HepG2 (cell line): ENCODE results near the gene ORC2. TPM values are rescaled to one million over a fixed set of nuclear protein-coding genes. Genes with fewer than 3 reads are reported as not detected.

ENCODE experiments used
- ATAC-seq: fragments of 200-7000 bp; cut with Tn5 transposase; 3 replicates; pipeline ENCODE4 v1.9.1; 2020; ENCODE audit warnings: mild to moderate bottlenecking, moderate library complexity
- BruUV-seq: library from RNA; stranded (reverse); fragments of 400-500 nt; replicated peaks from 2 replicates; lab custom pipeline; 2021; lab: Mats Ljungman, UMichigan
- CTCF ChIA-PET: fragments of 300-600 bp; formaldehyde crosslinking; extraction: SDS; loops from one replicate; lab custom pipeline; 2021; ENCODE audit warnings: low total read pairs, inconsistent platforms, low intra/inter-chr PET ratio; lab: Yijun Ruan, JAX
- POLR2A ChIA-PET: fragments of 350-600 bp; sonication (Branson Sonifier 250); formaldehyde crosslinking; loops from one replicate; lab custom pipeline; 2020; ENCODE audit warnings: antibody characterized with exemption, inconsistent platforms; lab: Yijun Ruan, JAX
- DNase-seq: peaks from one replicate; pipeline ENCODE4 v3.0.0-alpha.2; 2015; ENCODE audit warnings: low spot score
- FAIRE-seq: peaks from 3 replicates; lab custom pipeline; 2011; peaks lifted over from hg19 to GRCh38; lab: Jason Lieb, UNC
- H2AFZ ChIP-seq: one replicate; pipeline ENCODE4 v1.6.1; 2011; ENCODE audit warnings: low read length, inconsistent platforms
- H3K27ac ChIP-seq: fragments of 300-600 bp; 3 replicates; pipeline ENCODE4 v1.8.0; 2011; ENCODE audit warnings: mixed run types, mild to moderate bottlenecking, mixed read lengths, low read length, inconsistent platforms; ENCODE audit not compliant: insufficient read depth; ENCODE audit errors: extremely low read length
- H3K27me3 ChIP-seq, 2 experiments: fragments of 200-600 bp in 1 of 2; 2 replicates in 1 of 2; 3 replicates in 1 of 2; pipeline versions ENCODE4 v1.6.0 to v1.8.0; 2011; ENCODE audit warnings: low read length in 2 of 2, mild to moderate bottlenecking in 2 of 2, moderate library complexity in 2 of 2, inconsistent platforms in 1 of 2; ENCODE audit not compliant: insufficient read depth in 2 of 2, control insufficient read depth in 1 of 2
- H3K36me3 ChIP-seq, 2 experiments: fragments of 200-600 bp in 1 of 2; replicated peaks in 1 of 2; 2 replicates in 1 of 2; 3 replicates in 1 of 2; pipeline versions ENCODE4 v1.5.1 to v1.8.0; 2011; ENCODE audit warnings: low read length in 2 of 2, inconsistent platforms in 1 of 2; ENCODE audit not compliant: insufficient read depth in 2 of 2, control insufficient read depth in 1 of 2
- H3K4me1 ChIP-seq: 2 replicates; pipeline ENCODE4 v1.5.1; 2012; ENCODE audit warnings: low read length, inconsistent platforms; ENCODE audit not compliant: insufficient read depth
- H3K4me2 ChIP-seq: 2 replicates; pipeline ENCODE4 v1.6.0; 2011; ENCODE audit warnings: low read depth, low read length, inconsistent platforms
- H3K4me3 ChIP-seq, 3 experiments: fragments of 200-600 bp in 1 of 3; sonication (generic), shearing (Covaris generic) in 1 of 3; replicated peaks in 1 of 3; 2 replicates each; pipeline ENCODE4 v1.5.1; 2011 to 2016; ENCODE audit warnings: low read length in 3 of 3, inconsistent platforms in 2 of 3, low read depth in 2 of 3, mild to moderate bottlenecking in 2 of 3, control low read depth in 1 of 3, mixed read lengths in 1 of 3; ENCODE audit not compliant: insufficient read depth in 1 of 3
- H3K79me2 ChIP-seq: one replicate; pipeline ENCODE4 v1.6.1; 2011; ENCODE audit warnings: low read length, inconsistent platforms; ENCODE audit not compliant: insufficient read depth
- H3K9ac ChIP-seq: 2 replicates; pipeline ENCODE4 v1.6.0; 2011; ENCODE audit warnings: mild to moderate bottlenecking, low read depth, low read length, inconsistent platforms; ENCODE audit not compliant: insufficient read depth
- H3K9me3 ChIP-seq: 2 replicates; pipeline ENCODE4 v1.5.1; 2012; ENCODE audit warnings: mild to moderate bottlenecking, low read length
- H4K20me1 ChIP-seq: 2 replicates; pipeline ENCODE4 v1.6.0; 2011; ENCODE audit warnings: inconsistent platforms, mild to moderate bottlenecking, low read length, moderate library complexity; ENCODE audit not compliant: insufficient read depth
- BRD4 ChIP-seq: sonication (generic); formaldehyde crosslinking; IDR thresholded peaks from 2 replicates; pipeline ENCODE4 v1.4.0; 2020; ENCODE audit warnings: missing genetic modification reagents
- FOXK2 ChIP-seq: fragments of 450-650 bp; IDR thresholded peaks from 2 replicates; pipeline ENCODE4 v1.6.1; 2016
- HHEX ChIP-seq: IDR thresholded peaks from 2 replicates; pipeline ENCODE4 v1.6.1; 2016; ENCODE audit warnings: control low read depth
- KDM5B ChIP-seq: sonication (generic); formaldehyde crosslinking; IDR thresholded peaks from 2 replicates; pipeline ENCODE4 v1.4.0; 2020; ENCODE audit warnings: missing genetic modification reagents, mild to moderate bottlenecking, borderline replicate concordance
- PHB2 ChIP-seq: fragments of 450-650 bp; IDR thresholded peaks from 2 replicates; pipeline ENCODE4 v1.6.1; 2018; ENCODE audit not compliant: partially characterized antibody
- TCF12 ChIP-seq, 2 experiments: fragments of 450-650 bp in 1 of 2; sonication (generic) in 1 of 2; formaldehyde crosslinking in 1 of 2; IDR thresholded peaks; 2 replicates each; pipeline versions ENCODE4 v1.6.1 to v1.8.0; 2017 to 2022; ENCODE audit warnings: antibody characterized with exemption in 1 of 2, mild to moderate bottlenecking in 1 of 2, missing genetic modification reagents in 1 of 2, moderate library complexity in 1 of 2
- TOE1 ChIP-seq: sonication (generic); formaldehyde crosslinking; IDR thresholded peaks from 2 replicates; pipeline ENCODE4 v1.4.0; 2020; ENCODE audit warnings: mild to moderate bottlenecking, missing genetic modification reagents
- ZNF225 ChIP-seq: sonication (generic); formaldehyde crosslinking; IDR thresholded peaks from 2 replicates; pipeline ENCODE4 v1.4.0; 2020; ENCODE audit warnings: mild to moderate bottlenecking, missing genetic modification reagents
- ZNF337 ChIP-seq: sonication (generic); formaldehyde crosslinking; IDR thresholded peaks from 2 replicates; pipeline ENCODE4 v1.5.1; 2020; ENCODE audit warnings: missing genetic modification reagents, low read depth, mild to moderate bottlenecking, borderline replicate concordance
- ZNF567 ChIP-seq: sonication (generic); formaldehyde crosslinking; IDR thresholded peaks from 2 replicates; pipeline ENCODE4 v1.8.1; 2023; ENCODE audit warnings: mild to moderate bottlenecking, missing genetic modification reagents, borderline replicate concordance
- ZNF672 ChIP-seq: sonication (generic); formaldehyde crosslinking; IDR thresholded peaks from 2 replicates; pipeline ENCODE4 v1.8.1; 2022; ENCODE audit warnings: missing genetic modification reagents
- ZNF83 ChIP-seq: sonication (generic); formaldehyde crosslinking; IDR thresholded peaks from 2 replicates; pipeline ENCODE4 v1.4.0; 2020; ENCODE audit warnings: missing genetic modification reagents, mild to moderate bottlenecking, borderline replicate concordance
- ZNF878 ChIP-seq: sonication (generic); formaldehyde crosslinking; IDR thresholded peaks from 2 replicates; pipeline ENCODE4 v1.8.1; 2023; ENCODE audit warnings: mild to moderate bottlenecking, missing genetic modification reagents, moderate library complexity
- ZSCAN22 ChIP-seq: sonication (generic); formaldehyde crosslinking; IDR thresholded peaks from 2 replicates; pipeline ENCODE4 v1.4.0; 2020; ENCODE audit warnings: mild to moderate bottlenecking, missing genetic modification reagents
- WGBS: methylation state at CpG from one replicate; pipeline ENCODE4 v1.1.6; 2017; ENCODE audit warnings: low lambda C conversion rate; 5-methylcytosine and 5-hydroxymethylcytosine counted together
- in situ Hi-C: cut with HindIII; loops from 2 replicates; pipeline ENCODE4 v1.10.0; 2017; ENCODE audit warnings: low pct_unique_long_range_greater_than_20kb; ENCODE audit not compliant: extremely low pct_ligation_motif_present
- intact Hi-C: fragments of 100-400 bp; cut with micrococcal nuclease; formaldehyde crosslinking; loops from one replicate; pipeline ENCODE4 v1.10.0; 2022; ENCODE audit not compliant: unreplicated experiment
- polyA plus RNA-seq, 8 experiments: library from polyadenylated mRNA; depleted of rRNA in 3 of 8; stranded (reverse) in 7 of 8; unstranded in 1 of 8; fragments of >200 nt; fragmentation: Illumina TruSeq in 4 of 8; extraction: Trizol in 4 of 8; gene quantifications; 2 replicates each; pipeline versions ENCODE4 v1.2.1 to v1.2.3, GENCODE V29; 2011 to 2016; ENCODE audit warnings: low read depth in 4 of 8, missing spikeins in 1 of 8, mixed read lengths in 1 of 8; ENCODE audit not compliant: insufficient read depth in 1 of 8
- total RNA-seq, 5 experiments: library from RNA; depleted of rRNA; stranded (reverse); fragments of >200 nt; fragmentation: Illumina TruSeq; extraction: Trizol; gene quantifications; 2 replicates each; pipeline ENCODE4 v1.2.3, GENCODE V29; 2016; ENCODE audit warnings: low read depth in 1 of 5
- TF ChIP-seq, protein P1 (sequence below): sonication (generic); formaldehyde crosslinking; IDR thresholded peaks from 2 replicates; pipeline ENCODE4 v1.4.0; 2020; ENCODE audit warnings: mild to moderate bottlenecking, missing genetic modification reagents
- TF ChIP-seq, protein P2 (sequence below): sonication (generic); formaldehyde crosslinking; IDR thresholded peaks from 2 replicates; pipeline ENCODE4 v1.4.0; 2020; ENCODE audit warnings: missing genetic modification reagents
- TF ChIP-seq, protein P3 (sequence below): sonication (generic); formaldehyde crosslinking; IDR thresholded peaks from 2 replicates; pipeline ENCODE4 v1.9.0; 2021; ENCODE audit warnings: missing genetic modification reagents, borderline replicate concordance
- TF ChIP-seq, protein P4 (sequence below): sonication (generic); formaldehyde crosslinking; IDR thresholded peaks from 2 replicates; pipeline ENCODE4 v1.4.0; 2020; ENCODE audit warnings: mild to moderate bottlenecking, low read depth, missing genetic modification reagents

The ORC2 gene
- total and polyA plus RNA-seq, 2 of the 13 experiments (the other 11 are each of a cell fraction or from before 2014, with no cell fraction given): 19.3 to 73.5 TPM

DNA sequence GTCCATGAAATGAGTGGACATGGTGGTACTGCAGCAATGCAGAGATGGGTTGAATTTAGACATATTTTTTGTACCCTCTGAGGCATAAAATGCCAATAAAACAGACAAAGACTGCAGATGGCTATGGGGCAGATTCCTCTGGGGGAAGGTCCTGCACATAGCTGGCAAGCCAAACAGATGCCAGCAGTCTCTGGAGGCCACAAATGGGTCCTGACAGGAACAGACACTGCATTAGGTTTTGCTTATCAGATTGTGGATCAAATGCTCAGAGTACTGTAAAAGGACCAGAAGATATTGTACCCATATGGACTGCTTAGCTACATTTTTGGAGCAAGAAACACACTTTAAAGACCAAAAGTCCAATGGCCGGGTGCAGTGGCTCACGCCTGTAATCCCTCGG is 40.9 kb upstream of the ORC2 start:
- Histone ChIP-seq H3K4me2 (no peak overlapping the region), H3K79me2 (no peaks in the 10 kb centered on the region), H3K9me3 (no peaks in the 10 kb centered on the region), H3K27ac (no peak overlapping the region), H3K9ac (no peak overlapping the region), H3K27me3 (no peaks in the 10 kb centered on the region), H3K36me3 (peaks cover 2 to 14% of the 10 kb centered on the region in 2 experiments; a peak in 3 of 5 replicates), H4K20me1 (no peaks in the 10 kb centered on the region), H2AFZ (no peak overlapping the region), H3K4me3 (no peak overlapping the region), H3K4me1 (peaks cover 28% of the 10 kb centered on the region)
- WGBS: 98% methylated on average over 3 of the region's 3 CpGs
- intact Hi-C loops (no loop called here), in situ Hi-C loops (no loop called here)
- ATAC-seq (no peak), FAIRE-seq (no peak), DNase-seq (no peak)
- no TSS peak for BruUV-seq
- TF ChIP-seq, protein P1, sequence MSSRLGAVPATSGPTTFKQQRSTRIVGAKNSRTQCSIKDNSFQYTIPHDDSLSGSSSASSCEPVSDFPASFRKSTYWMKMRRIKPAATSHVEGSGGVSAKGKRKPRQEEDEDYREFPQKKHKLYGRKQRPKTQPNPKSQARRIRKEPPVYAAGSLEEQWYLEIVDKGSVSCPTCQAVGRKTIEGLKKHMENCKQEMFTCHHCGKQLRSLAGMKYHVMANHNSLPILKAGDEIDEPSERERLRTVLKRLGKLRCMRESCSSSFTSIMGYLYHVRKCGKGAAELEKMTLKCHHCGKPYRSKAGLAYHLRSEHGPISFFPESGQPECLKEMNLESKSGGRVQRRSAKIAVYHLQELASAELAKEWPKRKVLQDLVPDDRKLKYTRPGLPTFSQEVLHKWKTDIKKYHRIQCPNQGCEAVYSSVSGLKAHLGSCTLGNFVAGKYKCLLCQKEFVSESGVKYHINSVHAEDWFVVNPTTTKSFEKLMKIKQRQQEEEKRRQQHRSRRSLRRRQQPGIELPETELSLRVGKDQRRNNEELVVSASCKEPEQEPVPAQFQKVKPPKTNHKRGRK (CRISPR knock-in tag): no peak
- TF ChIP-seq ZNF225 (CRISPR knock-in tag): no peak
- no peak for TF ChIP-seq ZNF567 (CRISPR knock-in tag)
- TF ChIP-seq, protein P2, sequence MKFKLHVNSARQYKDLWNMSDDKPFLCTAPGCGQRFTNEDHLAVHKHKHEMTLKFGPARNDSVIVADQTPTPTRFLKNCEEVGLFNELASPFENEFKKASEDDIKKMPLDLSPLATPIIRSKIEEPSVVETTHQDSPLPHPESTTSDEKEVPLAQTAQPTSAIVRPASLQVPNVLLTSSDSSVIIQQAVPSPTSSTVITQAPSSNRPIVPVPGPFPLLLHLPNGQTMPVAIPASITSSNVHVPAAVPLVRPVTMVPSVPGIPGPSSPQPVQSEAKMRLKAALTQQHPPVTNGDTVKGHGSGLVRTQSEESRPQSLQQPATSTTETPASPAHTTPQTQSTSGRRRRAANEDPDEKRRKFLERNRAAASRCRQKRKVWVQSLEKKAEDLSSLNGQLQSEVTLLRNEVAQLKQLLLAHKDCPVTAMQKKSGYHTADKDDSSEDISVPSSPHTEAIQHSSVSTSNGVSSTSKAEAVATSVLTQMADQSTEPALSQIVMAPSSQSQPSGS (CRISPR knock-in tag): no peak
- no peak for TF ChIP-seq ZNF672
- TF ChIP-seq HHEX: no peak
- TF ChIP-seq ZSCAN22 (CRISPR knock-in tag): no peak
- TF ChIP-seq, protein P3, sequence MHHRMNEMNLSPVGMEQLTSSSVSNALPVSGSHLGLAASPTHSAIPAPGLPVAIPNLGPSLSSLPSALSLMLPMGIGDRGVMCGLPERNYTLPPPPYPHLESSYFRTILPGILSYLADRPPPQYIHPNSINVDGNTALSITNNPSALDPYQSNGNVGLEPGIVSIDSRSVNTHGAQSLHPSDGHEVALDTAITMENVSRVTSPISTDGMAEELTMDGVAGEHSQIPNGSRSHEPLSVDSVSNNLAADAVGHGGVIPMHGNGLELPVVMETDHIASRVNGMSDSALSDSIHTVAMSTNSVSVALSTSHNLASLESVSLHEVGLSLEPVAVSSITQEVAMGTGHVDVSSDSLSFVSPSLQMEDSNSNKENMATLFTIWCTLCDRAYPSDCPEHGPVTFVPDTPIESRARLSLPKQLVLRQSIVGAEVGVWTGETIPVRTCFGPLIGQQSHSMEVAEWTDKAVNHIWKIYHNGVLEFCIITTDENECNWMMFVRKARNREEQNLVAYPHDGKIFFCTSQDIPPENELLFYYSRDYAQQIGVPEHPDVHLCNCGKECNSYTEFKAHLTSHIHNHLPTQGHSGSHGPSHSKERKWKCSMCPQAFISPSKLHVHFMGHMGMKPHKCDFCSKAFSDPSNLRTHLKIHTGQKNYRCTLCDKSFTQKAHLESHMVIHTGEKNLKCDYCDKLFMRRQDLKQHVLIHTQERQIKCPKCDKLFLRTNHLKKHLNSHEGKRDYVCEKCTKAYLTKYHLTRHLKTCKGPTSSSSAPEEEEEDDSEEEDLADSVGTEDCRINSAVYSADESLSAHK: no peak
- TF ChIP-seq TCF12 (IDR thresholded peaks at IDR 0.05): no peak
- TF ChIP-seq TCF12 (CRISPR knock-in tag; IDR thresholded peaks at IDR 0.05): no peak
- TF ChIP-seq ZNF878 (CRISPR knock-in tag): no peak
- TF ChIP-seq, protein P4, sequence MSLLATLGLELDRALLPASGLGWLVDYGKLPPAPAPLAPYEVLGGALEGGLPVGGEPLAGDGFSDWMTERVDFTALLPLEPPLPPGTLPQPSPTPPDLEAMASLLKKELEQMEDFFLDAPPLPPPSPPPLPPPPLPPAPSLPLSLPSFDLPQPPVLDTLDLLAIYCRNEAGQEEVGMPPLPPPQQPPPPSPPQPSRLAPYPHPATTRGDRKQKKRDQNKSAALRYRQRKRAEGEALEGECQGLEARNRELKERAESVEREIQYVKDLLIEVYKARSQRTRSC: no peak
- no peak for TF ChIP-seq BRD4 (CRISPR knock-in tag)
- no peak for TF ChIP-seq TOE1
- no peak for TF ChIP-seq KDM5B (CRISPR knock-in tag)
- TF ChIP-seq ZNF337: no peak
- no peak for TF ChIP-seq PHB2
- TF ChIP-seq ZNF83 (CRISPR knock-in tag): no peak
- TF ChIP-seq FOXK2: no peak
- ChIA-PET POLR2A (no interaction called here), CTCF (no interaction called here)
